Naive B cell (primary cell): Measurements from ENCODE around the gene C5orf47. TPM values are rescaled to one million over a fixed set of nuclear protein-coding genes. Genes with fewer than 3 reads are reported as not detected.
A peak's percentile ranks its signal among the peaks of the same experiment; 100 is the strongest.

Experiments
- ATAC-seq, 2 donors: fragments of 150-1000 bp; cut with Tn5 transposase; 2 replicates each; pipeline ENCODE4 v1.10.0; 2021; ENCODE audit warnings: low read depth in 2 of 2, mild to moderate bottlenecking in 2 of 2, moderate library complexity in 2 of 2
- DNase-seq: peaks from one replicate; pipeline ENCODE4 v3.0.0; 2022
- H3K27ac Mint-ChIP-seq, 6 donors: one replicate each; pipeline ENCODE4 v1.8.0; 2020 to 2022; ENCODE audit warnings: mild to moderate bottlenecking in 6 of 6, mixed read lengths in 6 of 6, moderate library complexity in 5 of 6, inconsistent platforms in 2 of 6
- H3K27me3 Mint-ChIP-seq, 3 donors: one replicate each; pipeline ENCODE4 v1.8.0; 2021 to 2022; ENCODE audit warnings: mixed read lengths in 3 of 3, mild to moderate bottlenecking in 1 of 3
- H3K36me3 Mint-ChIP-seq, 2 donors: one replicate each; pipeline ENCODE4 v1.8.0; 2020 to 2022; ENCODE audit warnings: mixed read lengths in 2 of 2, inconsistent platforms in 1 of 2, mild to moderate bottlenecking in 1 of 2
- H3K4me1 Mint-ChIP-seq, 3 donors: one replicate each; pipeline ENCODE4 v1.8.0; 2020 to 2022; ENCODE audit warnings: mixed read lengths in 3 of 3, inconsistent platforms in 1 of 3, mild to moderate bottlenecking in 1 of 3, moderate library complexity in 1 of 3
- H3K4me3 Mint-ChIP-seq, 8 donors: one replicate each; pipeline ENCODE4 v1.8.0; 2020 to 2022; ENCODE audit warnings: mild to moderate bottlenecking in 8 of 8, mixed read lengths in 8 of 8, moderate library complexity in 8 of 8, inconsistent platforms in 2 of 8
- H3K9me3 Mint-ChIP-seq, 7 donors: one replicate each; pipeline ENCODE4 v1.8.0; 2020 to 2022; ENCODE audit warnings: mixed read lengths in 7 of 7, mild to moderate bottlenecking in 5 of 7, inconsistent platforms in 2 of 7, moderate library complexity in 1 of 7
- polyA plus RNA-seq, 6 donors: library from polyadenylated mRNA; unstranded; fragments of 300-500 nt; fragmentation: Illumina TruSeq; gene quantifications; one replicate each; pipeline ENCODE4 v1.2.3, GENCODE V29; 2021; ENCODE audit warnings: low read depth in 6 of 6

Gene C5orf47, protein sequence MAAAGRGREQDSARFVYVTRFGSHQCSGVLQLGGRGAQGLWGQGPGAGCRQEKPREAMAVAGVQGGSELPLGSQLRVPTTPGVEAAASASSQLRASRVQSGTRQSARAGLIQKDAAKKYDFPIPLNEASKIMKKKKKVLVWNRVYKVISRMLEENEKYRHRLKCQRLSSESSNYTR
- not detected for polyA plus RNA-seq

DNA sequence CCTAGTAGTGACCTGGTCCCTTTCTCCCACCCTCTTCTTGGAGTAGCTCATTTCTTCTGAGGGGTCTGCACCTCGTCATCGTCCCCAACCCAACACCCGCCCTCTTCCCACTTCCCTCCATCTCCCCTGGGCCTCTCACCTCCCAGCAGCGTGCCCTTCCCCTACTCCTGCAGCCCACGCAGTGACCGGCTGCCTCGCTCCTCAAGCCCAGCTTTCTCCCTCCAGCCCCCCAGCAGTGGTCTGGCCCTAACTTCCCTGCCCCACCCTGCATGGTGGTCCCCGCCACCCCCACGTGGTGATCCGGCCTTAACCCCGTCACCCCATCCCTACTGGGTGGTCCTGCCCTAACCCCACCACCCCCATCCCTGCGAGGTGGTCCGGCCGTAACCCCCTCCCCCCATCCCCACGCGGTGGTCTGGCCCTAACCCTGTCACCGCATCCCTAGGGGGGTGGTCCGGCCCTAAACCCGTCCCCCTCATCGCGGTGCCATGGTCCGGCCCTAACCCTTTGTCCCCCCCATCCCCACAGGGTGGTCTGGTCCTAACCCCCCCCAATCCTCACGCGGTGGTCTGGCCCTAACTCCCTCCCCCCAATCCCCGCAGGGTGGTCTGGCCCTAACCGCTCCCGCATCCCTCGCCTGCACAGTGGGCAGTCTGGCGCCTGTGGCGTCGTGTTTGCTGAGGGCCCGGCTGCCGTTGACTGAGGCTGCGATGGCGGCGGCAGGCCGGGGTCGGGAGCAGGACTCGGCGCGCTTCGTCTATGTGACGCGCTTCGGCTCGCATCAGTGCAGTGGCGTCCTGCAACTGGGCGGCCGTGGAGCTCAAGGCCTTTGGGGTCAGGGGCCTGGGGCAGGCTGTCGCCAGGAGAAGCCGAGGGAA lies at the start of gene C5orf47:
TSS of gene C5orf47 (plus strand) at position 617 of the 878 bp plus-strand sequence. CDS start at position 711, 94 bp downstream.
- Mint-ChIP-seq H3K4me3 (no peak within 1 kb of the TSS), H3K36me3 (no peaks in the 10 kb centered on the region), H3K27ac (peak within 1 kb of the TSS in 2 of 6 donors; percentile 33 to 47), H3K27me3 (peaks cover 18 to 24% (median 21%) of the 10 kb centered on the region in 3 donors), H3K9me3 (peaks cover 0 to 13% (median 3%) of the 10 kb centered on the region in 7 donors), H3K4me1 (no peaks in the 10 kb centered on the region)
- DNase-seq (no peak), ATAC-seq (no peak)

DNA sequence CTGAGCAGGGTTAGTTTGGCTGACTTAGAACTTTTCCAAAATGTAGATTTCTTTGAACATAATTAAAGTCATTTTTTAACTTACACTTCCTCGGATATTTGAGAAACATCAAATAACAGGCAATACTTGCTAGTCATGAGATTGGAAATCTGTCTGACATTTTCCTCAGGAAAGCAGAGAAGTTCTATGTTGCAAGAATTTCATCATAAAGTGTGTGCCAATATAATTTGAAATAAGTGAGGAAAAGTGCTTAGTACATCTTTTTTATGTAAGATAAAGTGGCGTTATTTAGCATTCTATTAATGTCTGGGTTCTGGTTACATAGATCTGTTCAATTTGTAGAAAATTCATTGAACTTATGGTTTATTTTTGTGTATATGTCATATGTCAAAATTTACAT lies 48.7 kb upstream of the C5orf47 start:
- ATAC-seq (no peak), DNase-seq (no peak)
- Mint-ChIP-seq H3K4me1 (no peaks in the 10 kb centered on the region), H3K9me3 (no peaks in the 10 kb centered on the region), H3K27ac (no peak overlapping the region), H3K36me3 (peaks cover 0 to 4% of the 10 kb centered on the region in 2 donors), H3K27me3 (no peaks in the 10 kb centered on the region), H3K4me3 (no peak overlapping the region)

DNA sequence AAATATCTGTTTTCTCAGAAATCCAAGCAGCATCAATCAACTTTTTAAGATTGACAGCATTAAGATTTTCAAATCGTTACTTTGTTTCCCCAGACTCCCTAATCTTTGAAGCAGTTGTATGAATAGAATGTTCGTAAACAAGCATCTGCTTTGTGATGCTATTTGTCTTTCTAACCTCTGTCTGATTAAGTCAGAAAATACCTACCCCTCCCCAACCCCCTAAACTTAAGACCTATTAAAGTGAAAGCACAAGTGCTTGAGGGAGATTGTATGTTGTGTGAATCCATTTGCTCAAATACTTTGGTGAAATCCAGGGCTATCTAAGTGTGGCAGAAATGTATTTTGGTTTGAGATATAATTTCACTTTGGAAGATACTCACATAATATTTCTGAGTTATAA lies 47.9 kb upstream of the C5orf47 start:
- H3K4me1 Mint-ChIP-seq: no peaks in the 10 kb centered on the region
- H3K27ac Mint-ChIP-seq: no peak overlapping the region
- H3K36me3 Mint-ChIP-seq: peaks cover 0 to 9% of the 10 kb centered on the region in 2 donors
- H3K27me3 Mint-ChIP-seq: no peaks in the 10 kb centered on the region
- H3K9me3 Mint-ChIP-seq: no peaks in the 10 kb centered on the region
- no peak overlapping the region for H3K4me3 Mint-ChIP-seq
- no peak for ATAC-seq
- no peak for DNase-seq

DNA sequence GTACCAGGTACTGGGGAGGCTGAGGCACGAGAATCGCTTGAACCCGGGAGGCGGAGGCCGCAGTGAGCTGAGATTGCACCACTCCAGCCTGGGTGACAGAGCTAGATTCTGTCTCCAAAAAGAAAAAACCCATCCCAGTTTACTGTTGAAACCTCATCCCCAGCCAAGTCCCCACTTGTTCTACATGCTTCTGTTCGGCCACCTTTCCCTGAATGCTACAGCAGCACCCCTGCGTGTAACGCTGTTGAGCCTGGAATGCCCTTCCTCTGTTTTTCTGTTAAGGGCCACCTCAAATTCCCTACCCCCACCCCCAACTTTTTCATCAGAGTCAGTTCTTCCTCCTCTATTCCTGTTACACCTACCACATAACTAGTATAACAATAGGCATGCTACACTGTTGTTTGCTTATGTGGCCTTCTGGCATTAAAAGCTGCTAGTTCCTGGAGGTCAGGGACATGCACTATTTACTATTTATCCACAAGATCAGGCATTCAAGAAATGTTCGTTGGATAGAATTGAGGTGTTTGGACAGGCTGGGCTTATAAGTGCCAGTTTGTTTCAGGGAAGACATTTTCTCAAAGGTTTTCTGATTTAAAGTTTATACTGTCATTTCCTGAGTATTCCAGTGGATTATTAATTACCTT lies 47.1 kb upstream of the C5orf47 start:
- H3K9me3 Mint-ChIP-seq: no peaks in the 10 kb centered on the region
- peaks cover 0 to 9% of the 10 kb centered on the region in 2 donors for H3K36me3 Mint-ChIP-seq
- no peak for DNase-seq
- peak overlapping the region in 2 of 6 donors; percentile 56 to 78 for H3K27ac Mint-ChIP-seq
- no peaks in the 10 kb centered on the region for H3K4me1 Mint-ChIP-seq
- no peak overlapping the region for H3K4me3 Mint-ChIP-seq
- no peaks in the 10 kb centered on the region for H3K27me3 Mint-ChIP-seq
- no peak for ATAC-seq

DNA sequence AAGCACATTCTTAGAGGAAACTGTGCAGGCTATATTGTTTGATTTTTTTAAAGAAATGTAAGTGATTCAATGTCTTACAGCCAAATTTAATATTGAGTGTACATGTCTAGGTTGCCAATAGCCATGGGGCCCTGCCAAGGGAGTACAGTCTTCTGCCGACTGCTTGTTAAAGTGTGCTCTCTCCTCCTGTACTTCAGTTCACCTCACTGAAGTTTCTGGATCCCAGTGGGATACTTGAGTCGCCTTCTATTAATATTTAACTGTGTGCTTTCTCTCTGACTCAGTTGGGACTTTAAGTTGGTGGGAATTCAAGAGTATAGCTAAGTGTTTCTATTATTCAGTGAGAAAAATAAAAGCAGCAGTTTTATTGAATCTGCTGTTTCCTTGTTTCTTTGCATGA lies 44.5 kb upstream of the C5orf47 start:
- Mint-ChIP-seq H3K4me3 (no peak overlapping the region), H3K27ac (no peak overlapping the region), H3K9me3 (no peaks in the 10 kb centered on the region), H3K4me1 (no peaks in the 10 kb centered on the region), H3K36me3 (peaks cover 15 to 32% of the 10 kb centered on the region in 2 donors), H3K27me3 (no peaks in the 10 kb centered on the region)
- DNase-seq (no peak), ATAC-seq (no peak)

DNA sequence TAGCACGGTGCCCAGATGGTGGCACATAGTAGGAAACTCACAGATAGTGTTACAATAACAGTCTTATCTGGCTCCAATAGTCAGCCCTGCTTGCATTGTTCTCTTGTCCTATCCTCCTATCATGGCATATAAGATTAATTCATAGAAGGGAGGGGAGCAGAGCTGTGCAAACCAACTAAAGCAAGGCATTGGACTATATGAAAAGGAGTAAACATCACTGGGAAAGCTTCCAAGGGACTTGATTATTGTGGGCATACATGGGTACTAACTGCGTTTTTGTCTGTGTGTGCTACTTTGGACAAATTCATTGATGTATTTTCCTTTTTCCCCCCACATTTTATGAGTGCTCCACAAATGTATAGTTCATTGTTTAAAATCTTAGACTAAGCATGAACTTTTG lies 43.8 kb upstream of the C5orf47 start:
- Mint-ChIP-seq H3K27me3 (no peaks in the 10 kb centered on the region), H3K4me3 (no peak overlapping the region), H3K9me3 (no peaks in the 10 kb centered on the region), H3K36me3 (peaks cover 21 to 37% of the 10 kb centered on the region in 2 donors), H3K4me1 (no peaks in the 10 kb centered on the region), H3K27ac (peak overlapping the region in 2 of 6 donors; percentile 54 to 82)
- ATAC-seq: no peak
- no peak for DNase-seq

DNA sequence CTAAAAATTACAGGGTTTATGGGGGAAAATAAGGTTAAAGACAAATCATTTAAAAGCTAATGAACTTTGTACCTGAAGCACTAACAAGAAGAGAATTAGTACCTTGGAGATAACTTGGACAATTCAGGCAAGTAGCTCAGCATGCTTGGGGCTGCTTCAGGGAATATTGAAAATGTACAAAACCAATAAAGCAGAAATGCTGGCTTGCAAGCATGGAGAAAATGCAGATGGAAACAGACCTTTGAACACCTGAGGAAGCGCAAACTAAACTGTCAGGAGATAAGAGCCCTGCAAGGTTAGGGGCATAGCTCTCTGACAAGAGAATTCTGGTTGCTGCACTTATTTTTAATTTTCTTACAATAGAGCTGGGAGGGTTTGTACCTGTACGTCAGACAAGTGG lies 42.6 kb upstream of the C5orf47 start:
- Mint-ChIP-seq H3K27me3 (no peaks in the 10 kb centered on the region), H3K4me1 (no peaks in the 10 kb centered on the region), H3K9me3 (no peaks in the 10 kb centered on the region), H3K36me3 (peaks cover 21 to 37% of the 10 kb centered on the region in 2 donors), H3K27ac (no peak overlapping the region), H3K4me3 (no peak overlapping the region)
- ATAC-seq: no peak
- DNase-seq: no peak

DNA sequence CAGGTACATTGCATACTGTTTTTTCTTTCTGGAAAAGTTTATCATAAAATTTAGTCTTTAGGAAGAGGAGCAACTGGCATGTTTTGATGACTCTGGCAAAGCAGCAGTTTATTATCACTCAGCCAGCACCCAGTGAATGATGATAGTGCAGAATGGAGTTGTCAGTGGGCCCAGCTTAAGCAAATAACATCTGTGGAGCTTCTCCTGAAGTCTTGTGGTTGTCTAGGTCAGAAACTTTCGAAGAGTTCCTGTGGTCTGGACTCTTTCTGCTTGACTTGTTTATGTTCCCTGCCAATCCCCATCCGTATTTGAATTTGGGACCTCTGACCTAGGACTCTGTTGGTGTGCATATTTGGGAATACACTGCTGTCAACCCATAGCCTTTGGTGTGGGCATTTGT lies 38.1 kb upstream of the C5orf47 start:
- Mint-ChIP-seq H3K27ac (no peak overlapping the region), H3K4me1 (no peaks in the 10 kb centered on the region), H3K36me3 (peaks cover 42 to 44% of the 10 kb centered on the region in 2 donors), H3K27me3 (no peaks in the 10 kb centered on the region), H3K4me3 (no peak overlapping the region), H3K9me3 (no peaks in the 10 kb centered on the region)
- no peak for ATAC-seq
- DNase-seq: no peak

DNA sequence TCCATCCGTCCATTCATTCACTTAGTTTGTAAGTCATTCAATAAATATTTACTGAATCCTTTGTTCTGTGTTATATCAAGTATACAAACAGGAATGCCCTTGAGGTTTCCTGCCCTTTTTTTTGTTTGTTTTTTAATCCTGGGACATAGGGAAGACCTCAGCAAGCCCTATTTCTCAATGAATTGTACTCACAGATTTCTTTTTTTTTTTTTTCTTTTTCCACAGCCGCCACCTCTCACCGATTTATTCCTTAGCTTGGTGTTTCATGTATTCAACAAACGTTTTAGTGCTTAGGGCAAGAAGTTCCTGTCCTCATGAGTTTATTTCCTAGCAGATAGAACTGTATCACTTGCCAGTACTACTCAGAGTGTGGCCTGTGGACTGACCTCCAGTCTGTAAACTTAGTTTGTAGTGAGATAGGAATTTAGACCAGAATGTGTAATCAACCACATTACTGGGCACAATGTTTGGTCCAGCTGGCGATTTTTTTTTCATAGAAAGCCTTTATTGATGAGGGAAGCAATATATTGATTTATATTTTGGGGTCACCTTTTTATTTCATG lies 35.4 kb upstream of the C5orf47 start:
- Mint-ChIP-seq H3K4me1 (no peaks in the 10 kb centered on the region), H3K4me3 (no peak overlapping the region), H3K9me3 (no peaks in the 10 kb centered on the region), H3K27me3 (no peaks in the 10 kb centered on the region), H3K36me3 (peaks cover 29 to 37% of the 10 kb centered on the region in 2 donors), H3K27ac (peak overlapping the region in 1 of 6 donors; percentile 51)
- ATAC-seq (no peak), DNase-seq (no peak)

DNA sequence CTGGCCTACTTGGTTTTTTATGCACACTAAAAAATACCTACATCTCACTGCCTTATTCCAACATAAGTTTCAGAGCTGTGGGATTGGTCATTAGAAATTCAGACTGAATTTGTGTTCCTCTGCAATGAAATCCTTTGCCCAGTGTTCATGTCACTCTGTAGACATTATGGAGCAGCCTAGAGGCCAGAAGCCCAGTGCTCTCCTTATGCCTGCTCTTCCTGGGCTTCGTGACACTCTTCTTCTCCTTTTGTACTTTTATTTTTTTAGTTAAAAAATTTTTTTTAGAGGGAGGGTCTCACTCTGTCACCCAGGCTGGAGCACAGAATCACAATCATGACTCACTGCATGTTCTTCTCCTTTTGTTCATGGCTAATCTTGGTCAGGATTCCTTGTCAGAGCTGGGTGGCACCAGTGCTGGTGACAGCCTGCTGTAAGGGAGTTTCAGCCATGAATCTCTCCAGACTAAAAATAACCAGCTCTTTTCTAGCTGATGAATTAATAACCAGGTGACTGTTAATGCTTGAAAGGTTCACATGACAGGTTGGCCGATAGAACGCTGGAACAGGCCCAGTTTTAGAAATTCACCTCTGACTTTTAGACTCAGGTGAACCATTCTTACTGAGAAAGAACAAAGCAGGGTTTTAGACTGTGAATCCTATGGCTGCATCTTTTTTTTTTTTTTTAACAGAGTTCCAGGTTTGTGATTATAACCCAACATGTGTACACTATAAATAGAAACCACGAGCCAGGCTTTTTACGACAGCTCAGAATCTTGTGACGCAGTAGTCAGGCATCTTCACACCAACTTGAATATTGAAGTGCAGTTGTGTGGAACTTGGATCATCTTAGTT lies 34.1 kb upstream of the C5orf47 start:
- Mint-ChIP-seq H3K27me3 (no peaks in the 10 kb centered on the region), H3K4me1 (no peaks in the 10 kb centered on the region), H3K9me3 (no peaks in the 10 kb centered on the region), H3K36me3 (peaks cover 18 to 25% of the 10 kb centered on the region in 2 donors), H3K4me3 (no peak overlapping the region), H3K27ac (peak overlapping the region in 2 of 6 donors; percentile 44 to 53)
- ATAC-seq: no peak
- DNase-seq: no peak

DNA sequence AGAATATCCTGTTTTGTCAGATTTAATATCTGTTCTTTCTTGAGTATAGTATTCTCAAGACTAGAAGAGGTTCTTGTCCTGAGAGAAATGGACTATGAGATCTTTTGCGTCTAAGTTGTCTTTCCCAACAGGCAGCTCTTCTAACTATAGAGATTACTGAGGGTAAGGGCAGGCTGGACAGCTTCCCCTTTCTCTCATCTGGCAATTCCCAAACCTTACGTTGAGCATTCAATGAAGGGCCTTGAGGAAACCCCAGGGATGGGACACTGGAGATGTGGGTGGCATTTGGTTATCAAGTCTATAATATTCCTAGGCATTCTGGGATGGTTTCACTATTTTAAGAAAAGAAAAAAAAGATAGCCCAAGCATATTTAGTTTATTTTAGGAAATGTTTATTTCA lies 28.0 kb upstream of the C5orf47 start:
- Mint-ChIP-seq H3K4me3 (no peak overlapping the region), H3K9me3 (no peaks in the 10 kb centered on the region), H3K36me3 (peaks cover 0 to 7% of the 10 kb centered on the region in 2 donors), H3K27me3 (no peaks in the 10 kb centered on the region), H3K27ac (peak overlapping the region in 2 of 6 donors; percentile 34 to 51), H3K4me1 (no peaks in the 10 kb centered on the region)
- ATAC-seq (no peak), DNase-seq (no peak)

DNA sequence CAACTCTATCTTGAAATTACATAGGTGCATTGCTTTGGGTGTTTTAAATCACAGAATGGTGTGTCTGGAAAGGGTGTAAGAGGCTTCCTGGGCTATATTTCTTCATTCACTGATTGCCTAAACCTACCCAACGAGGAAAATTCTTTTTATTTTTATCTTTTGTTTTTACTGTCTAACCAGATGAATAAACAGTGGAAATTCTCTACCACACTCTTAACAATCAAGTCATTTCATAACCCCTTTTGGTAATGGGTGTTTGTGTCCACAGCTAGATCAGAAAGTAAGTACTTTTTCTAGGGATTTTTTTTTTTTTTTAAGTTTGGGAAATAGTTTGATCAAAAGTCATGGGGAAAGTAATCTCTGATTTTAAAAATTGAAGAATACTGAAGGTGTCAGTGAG lies 27.6 kb upstream of the C5orf47 start:
- H3K27ac Mint-ChIP-seq: peak overlapping the region in 1 of 6 donors; percentile 51
- ATAC-seq (no peak), DNase-seq (no peak)

More for the DNA sequence above, 27.6 kb upstream of the C5orf47 start:
- Mint-ChIP-seq H3K27me3 (no peaks in the 10 kb centered on the region), H3K4me3 (no peak overlapping the region), H3K36me3 (peaks cover 0 to 4% of the 10 kb centered on the region in 2 donors), H3K9me3 (no peaks in the 10 kb centered on the region), H3K4me1 (no peaks in the 10 kb centered on the region)
